Measurements from ENCODE around the gene PALLD. TPM values are rescaled to one million over a fixed set of nuclear protein-coding genes. Genes with fewer than 3 reads are reported as not detected.

Gene PALLD
- total RNA-seq, 1 experiment from 2014 or later, result 18.3 TPM

DNA sequence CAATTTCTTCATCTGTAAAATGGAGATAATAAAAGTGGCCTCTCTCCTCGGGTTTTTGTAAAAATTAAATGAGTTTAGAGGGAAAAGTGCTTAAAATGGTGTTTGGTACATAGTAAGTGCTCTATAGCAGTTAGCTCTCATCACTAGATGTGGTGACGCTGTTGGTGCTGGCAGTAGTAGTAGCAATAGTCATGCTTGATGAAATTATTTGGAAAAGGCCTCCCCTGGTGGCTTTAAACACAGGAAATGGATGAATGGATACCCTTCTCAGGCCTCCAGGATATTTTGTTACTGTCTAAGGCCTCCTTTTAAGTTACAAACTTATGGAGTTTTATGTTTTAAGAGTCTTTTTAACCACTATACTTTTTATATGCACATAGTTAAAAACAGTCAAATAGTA, 370.3 kb downstream of the PALLD start:
- Histone ChIP-seq H4K91ac (ENCODE audit: insufficient read length, low read depth, low read length) (no peak overlapping the region), H2BK15ac (ENCODE audit: low read depth, low read length) (no peak overlapping the region), H3K4me1 (ENCODE audit: insufficient read depth, low read length) (peaks cover 5% of the 10 kb centered on the region), H3K23ac (ENCODE audit: insufficient read length, low read depth, low read length) (no peak overlapping the region), H3K9ac (ENCODE audit: extremely low read depth, insufficient read length, low read length) (no peak overlapping the region), H4K8ac (replicated peaks; ENCODE audit: insufficient read length, low read depth, low read length) (no peak overlapping the region), H3K4ac (ENCODE audit: low read depth, low read length) (no peak overlapping the region), H3K27ac (ENCODE audit: insufficient read length, low read depth, low read length) (no peak overlapping the region), H3K79me2 (ENCODE audit: insufficient read depth, low read length) (no peaks in the 10 kb centered on the region), H2BK120ac (ENCODE audit: low read depth, low read length, poor library complexity, severe bottlenecking) (no peak overlapping the region), H3K14ac (ENCODE audit: insufficient read depth, low read length) (no peak overlapping the region), H2BK20ac (ENCODE audit: low read depth, low read length, poor library complexity, severe bottlenecking) (no peak overlapping the region), H4K5ac (ENCODE audit: insufficient read length, low read depth, low read length) (no peak overlapping the region), H3K56ac (ENCODE audit: insufficient read length, low read depth, low read length) (no peak overlapping the region), H4K20me1 (ENCODE audit: control insufficient read depth, insufficient read depth, insufficient read length) (no peaks in the 10 kb centered on the region), H3K4me2 (ENCODE audit: insufficient read depth, insufficient read length, low read length) (no peak overlapping the region), H2BK12ac (ENCODE audit: insufficient read length, low read depth, low read length) (no peak overlapping the region), H3K9me3 (ENCODE audit: control insufficient read depth, low read depth, low read length) (no peaks in the 10 kb centered on the region), H3K18ac (ENCODE audit: insufficient read length, low read depth, low read length) (no peak overlapping the region), H3K27me3 (ENCODE audit: insufficient read depth, low read length) (no peaks in the 10 kb centered on the region; the same call in 1 of the 2 replicates), H2AFZ (ENCODE audit: low read length) (no peak overlapping the region), H2BK5ac (ENCODE audit: insufficient read length, low read length) (no peak overlapping the region), H3K23me2 (ENCODE audit: insufficient read length, low read depth, low read length, poor library complexity, severe bottlenecking) (no peaks in the 10 kb centered on the region), H3T11ph (ENCODE audit: low read length) (no peak overlapping the region), H2AK5ac (ENCODE audit: insufficient read length, low read length) (no peak overlapping the region), H3K79me1 (ENCODE audit: insufficient read depth, low read depth, low read length, poor library complexity, severe bottlenecking) (no peaks in the 10 kb centered on the region)
- Mint-ChIP-seq H3K27me3 (ENCODE audit: low read depth) (no peaks in the 10 kb centered on the region), H3K9me3 (no peaks in the 10 kb centered on the region), H3K36me3 (ENCODE audit: insufficient read depth in 1 of 3, low read depth in 3 of 3) (peaks cover 0 to 4% (median 2%) of the 10 kb centered on the region in 3 experiments; a peak in 1 of 7 replicates), H3K27ac (no peak overlapping the region), H3K4me3 (no peak overlapping the region), H3K4me1 (peaks cover 12 to 17% of the 10 kb centered on the region in 2 experiments)
- TF ChIP-seq, protein P1, sequence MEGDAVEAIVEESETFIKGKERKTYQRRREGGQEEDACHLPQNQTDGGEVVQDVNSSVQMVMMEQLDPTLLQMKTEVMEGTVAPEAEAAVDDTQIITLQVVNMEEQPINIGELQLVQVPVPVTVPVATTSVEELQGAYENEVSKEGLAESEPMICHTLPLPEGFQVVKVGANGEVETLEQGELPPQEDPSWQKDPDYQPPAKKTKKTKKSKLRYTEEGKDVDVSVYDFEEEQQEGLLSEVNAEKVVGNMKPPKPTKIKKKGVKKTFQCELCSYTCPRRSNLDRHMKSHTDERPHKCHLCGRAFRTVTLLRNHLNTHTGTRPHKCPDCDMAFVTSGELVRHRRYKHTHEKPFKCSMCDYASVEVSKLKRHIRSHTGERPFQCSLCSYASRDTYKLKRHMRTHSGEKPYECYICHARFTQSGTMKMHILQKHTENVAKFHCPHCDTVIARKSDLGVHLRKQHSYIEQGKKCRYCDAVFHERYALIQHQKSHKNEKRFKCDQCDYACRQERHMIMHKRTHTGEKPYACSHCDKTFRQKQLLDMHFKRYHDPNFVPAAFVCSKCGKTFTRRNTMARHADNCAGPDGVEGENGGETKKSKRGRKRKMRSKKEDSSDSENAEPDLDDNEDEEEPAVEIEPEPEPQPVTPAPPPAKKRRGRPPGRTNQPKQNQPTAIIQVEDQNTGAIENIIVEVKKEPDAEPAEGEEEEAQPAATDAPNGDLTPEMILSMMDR (conservative IDR thresholded peaks at IDR 0.05), result no peak
- no CpG with 5 or more reads among the region's 2 CpGs for WGBS (ENCODE audit: extremely low coverage, insufficient read length, low lambda C conversion rate)
- DNase-seq, result no peak

All from H9 (cell line).